Spleen (tissue), 7 donors: Measurements from ENCODE around the gene C22orf31.

Experiments
- POLR2AphosphoS5 ChIP-seq, 3 donors: sonication (generic); formaldehyde crosslinking; IDR thresholded peaks; one replicate each; pipeline ENCODE4 v1.5.1; 2017; ENCODE audit warnings: antibody characterized with exemption in 3 of 3
- TF ChIP-seq, protein P1 (sequence below), 11 experiments: fragments of 200-600 bp in 7 of 11; fragments of 450-650 bp in 4 of 11; sonication (generic) in 4 of 11; IDR thresholded peaks in 8 of 11; conservative IDR thresholded peaks in 3 of 11; 1 replicate in 7 of 11; 2 replicates in 4 of 11; pipeline versions ENCODE4 v1.4.0 to v1.8.0; 2016 to 2021; ENCODE audit warnings: antibody characterized with exemption in 11 of 11, inconsistent platforms in 4 of 11, mild to moderate bottlenecking in 1 of 11
- donor health status: DM: no; HTN: no; CAD: no; lungs with moderate emphysema.
- donor health status: DM: no; HTN: no; CAD: no.
- donor health status: DM: no; HTN: no; CAD: no.

DNA sequence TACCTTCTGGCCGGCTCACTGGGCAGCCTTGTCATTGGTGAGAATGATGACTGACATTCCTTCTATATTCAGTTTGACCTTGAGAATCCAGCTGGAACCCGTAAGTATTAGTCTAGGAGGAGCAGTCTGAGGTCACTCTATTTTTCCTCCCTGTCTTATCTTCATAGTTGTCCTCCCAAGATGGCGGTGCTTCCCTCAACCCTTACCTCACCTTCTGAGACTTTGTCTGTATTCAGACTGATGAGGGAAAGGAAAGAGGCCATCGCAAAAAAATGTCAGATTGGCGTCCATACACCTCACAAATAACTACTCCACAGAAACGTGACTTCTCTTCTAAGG is 17.2 kb upstream of the C22orf31 start:
- TF ChIP-seq, protein P1, sequence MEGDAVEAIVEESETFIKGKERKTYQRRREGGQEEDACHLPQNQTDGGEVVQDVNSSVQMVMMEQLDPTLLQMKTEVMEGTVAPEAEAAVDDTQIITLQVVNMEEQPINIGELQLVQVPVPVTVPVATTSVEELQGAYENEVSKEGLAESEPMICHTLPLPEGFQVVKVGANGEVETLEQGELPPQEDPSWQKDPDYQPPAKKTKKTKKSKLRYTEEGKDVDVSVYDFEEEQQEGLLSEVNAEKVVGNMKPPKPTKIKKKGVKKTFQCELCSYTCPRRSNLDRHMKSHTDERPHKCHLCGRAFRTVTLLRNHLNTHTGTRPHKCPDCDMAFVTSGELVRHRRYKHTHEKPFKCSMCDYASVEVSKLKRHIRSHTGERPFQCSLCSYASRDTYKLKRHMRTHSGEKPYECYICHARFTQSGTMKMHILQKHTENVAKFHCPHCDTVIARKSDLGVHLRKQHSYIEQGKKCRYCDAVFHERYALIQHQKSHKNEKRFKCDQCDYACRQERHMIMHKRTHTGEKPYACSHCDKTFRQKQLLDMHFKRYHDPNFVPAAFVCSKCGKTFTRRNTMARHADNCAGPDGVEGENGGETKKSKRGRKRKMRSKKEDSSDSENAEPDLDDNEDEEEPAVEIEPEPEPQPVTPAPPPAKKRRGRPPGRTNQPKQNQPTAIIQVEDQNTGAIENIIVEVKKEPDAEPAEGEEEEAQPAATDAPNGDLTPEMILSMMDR (IDR thresholded peaks at IDR 0.05 in 8 of 11, conservative IDR thresholded peaks at IDR 0.05 in 3 of 11) = no peak
- TF ChIP-seq POLR2AphosphoS5 (IDR thresholded peaks at IDR 0.05) = no peak
